ENCODE data around the gene KRT28. TPM values are rescaled to one million over a fixed set of nuclear protein-coding genes. Genes with fewer than 3 reads are reported as not detected.

Gene KRT28
- total and polyA plus RNA-seq, 7 experiments from 2014 or later = not detected

DNA sequence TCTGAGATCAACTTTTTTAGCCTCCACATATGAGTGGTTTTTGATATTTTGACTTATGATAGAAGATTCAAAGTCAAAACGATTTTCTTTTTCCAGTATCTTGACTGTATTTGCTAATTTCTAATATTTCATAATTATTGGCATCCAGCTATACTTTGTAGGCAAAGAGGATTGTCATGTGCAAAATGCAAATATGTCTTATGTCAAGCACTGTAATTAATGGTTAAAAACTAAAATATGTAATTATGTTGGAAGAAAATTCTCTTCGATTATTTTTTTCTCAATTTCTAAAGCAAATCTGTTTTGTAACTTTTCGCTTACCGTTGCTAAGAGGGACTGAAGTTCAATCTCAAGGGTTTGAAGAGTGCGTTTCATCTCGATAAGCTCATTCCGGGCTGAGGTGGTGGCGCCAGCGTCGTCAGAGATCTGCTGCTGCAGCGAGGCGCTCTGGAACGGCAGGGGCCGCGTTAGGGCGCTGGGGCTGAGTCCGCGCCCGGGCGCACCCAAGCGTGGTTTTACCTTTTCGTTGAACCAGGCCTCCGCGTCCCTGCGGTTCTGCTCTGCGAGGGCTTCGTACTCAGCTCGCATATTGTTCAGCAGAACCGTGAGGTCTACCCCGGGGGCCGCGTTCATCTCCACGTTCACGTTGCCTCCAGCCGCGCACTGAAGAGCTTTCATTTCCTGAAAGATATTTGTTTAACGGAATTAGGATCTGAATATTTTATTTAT is 20.4 kb downstream of the KRT28 start:
- H3K27ac ChIP-seq (ENCODE audit: low read depth, low read length) = no peak overlapping the region
- H3K36me3 Mint-ChIP-seq = no peaks in the 10 kb centered on the region
- ChIA-PET CTCF (interaction anchor here (0.6 kb wide), 1 partner anchor 92 kb away, joined by 4 read pairs; no protein-coding TSS in a partner anchor), POLR2A (no interaction called here)
- intact Hi-C loops (cut with micrococcal nuclease) = no loop called here
- H3K4me1 ChIP-seq (ENCODE audit: control insufficient read depth in 2 of 2, insufficient read depth in 2 of 2, low read length in 2 of 2) = no peaks in the 10 kb centered on the region
- no peaks in the 10 kb centered on the region for H3K9me3 ChIP-seq (ENCODE audit: control insufficient read depth in 2 of 3, low read length in 3 of 3)
- H3K4me1 Mint-ChIP-seq = peaks cover 0 to 11% (median 2%) of the 10 kb centered on the region in 7 donors
- H3K27me3 ChIP-seq (ENCODE audit: control insufficient read depth in 2 of 2, insufficient read depth in 2 of 2, low read length in 2 of 2) = peaks cover 0 to 3% of the 10 kb centered on the region in 2 donors
- H3K36me3 ChIP-seq (ENCODE audit: control insufficient read depth in 2 of 3, insufficient read depth in 3 of 3, low read length in 3 of 3) = no peaks in the 10 kb centered on the region
- H3K4me3 ChIP-seq (ENCODE audit: low read length) = no peak overlapping the region
- DNase-seq (peak in 5 of 9 donors; percentile 8 to 28 (median 17)), ATAC-seq (peak; percentile 47)
- H3K9me3 Mint-ChIP-seq = no peaks in the 10 kb centered on the region
- H3K4me3 Mint-ChIP-seq = peak overlapping the region; percentile 5 to 73 (median 66)
- H3K27me3 Mint-ChIP-seq = peaks cover 52 to 73% (median 59%) of the 10 kb centered on the region in 5 donors
- H3K27ac Mint-ChIP-seq = no peak overlapping the region

DNA sequence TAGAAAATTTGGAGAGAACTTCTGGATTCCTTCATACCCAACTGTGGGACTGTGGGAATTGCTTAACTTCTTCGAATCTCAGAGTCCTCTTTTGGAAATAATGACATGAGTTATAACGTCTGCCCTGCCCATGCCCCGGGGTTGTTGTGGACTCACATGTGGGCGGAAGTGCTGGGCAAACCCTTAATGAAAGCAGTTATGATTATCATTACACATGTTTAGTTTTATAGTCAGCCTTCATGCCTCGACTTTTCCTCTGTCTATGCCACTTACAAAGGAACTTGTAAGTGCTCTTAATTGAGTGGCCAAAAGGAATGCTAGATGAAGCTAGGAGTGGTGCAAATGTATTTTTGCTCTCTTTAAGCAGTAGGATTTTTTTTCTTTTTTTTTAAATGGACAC is 21.3 kb downstream of the KRT28 start:
- CTCF ChIA-PET = interaction anchor here (0.6 kb wide), 1 partner anchor 93 kb away, joined by 4 read pairs; no protein-coding TSS in a partner anchor
- H3K4me1 Mint-ChIP-seq = peaks cover 0 to 11% (median 2%) of the 10 kb centered on the region in 7 donors

DNA sequence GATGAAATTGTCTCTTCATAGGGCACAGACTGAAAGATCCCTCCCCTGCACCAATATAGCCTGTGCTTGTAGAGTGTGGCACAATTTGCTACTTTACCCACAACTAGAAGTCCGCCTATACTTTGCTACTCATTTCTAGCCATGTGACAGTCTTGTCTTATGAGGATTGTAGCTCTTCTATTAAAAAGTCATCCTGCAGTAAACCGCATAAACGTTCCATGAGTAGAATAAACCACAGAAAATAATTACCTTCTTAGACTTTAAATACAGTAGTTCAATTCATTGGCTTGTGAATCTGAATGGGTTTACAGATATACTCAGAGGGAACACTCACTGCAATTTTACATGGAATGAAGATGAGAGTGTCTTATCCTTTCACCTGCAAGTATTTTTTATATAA is 21.8 kb downstream of the KRT28 start:
- peaks cover 0 to 3% of the 10 kb centered on the region in 2 donors for H3K27me3 ChIP-seq (ENCODE audit: control insufficient read depth in 2 of 2, insufficient read depth in 2 of 2, low read length in 2 of 2)
- ATAC-seq (no peak), DNase-seq (no peak)
- H3K9me3 ChIP-seq (ENCODE audit: control insufficient read depth in 2 of 3, low read length in 3 of 3) = no peaks in the 10 kb centered on the region
- H3K27ac ChIP-seq (ENCODE audit: low read depth, low read length) = no peak overlapping the region
- CTCF ChIA-PET = no interaction called here
- H3K36me3 Mint-ChIP-seq = no peaks in the 10 kb centered on the region
- H3K4me1 Mint-ChIP-seq = peaks cover 0 to 11% (median 2%) of the 10 kb centered on the region in 7 donors
- H3K4me3 ChIP-seq (ENCODE audit: low read length) = no peak overlapping the region
- intact Hi-C loops (cut with micrococcal nuclease) = no loop called here
- no peak overlapping the region for H3K27ac Mint-ChIP-seq
- no peaks in the 10 kb centered on the region for H3K4me1 ChIP-seq (ENCODE audit: control insufficient read depth in 2 of 2, insufficient read depth in 2 of 2, low read length in 2 of 2)
- no peaks in the 10 kb centered on the region for H3K36me3 ChIP-seq (ENCODE audit: control insufficient read depth in 2 of 3, insufficient read depth in 3 of 3, low read length in 3 of 3)
- H3K27me3 Mint-ChIP-seq = peaks cover 56 to 71% (median 61%) of the 10 kb centered on the region in 5 donors
- H3K9me3 Mint-ChIP-seq = no peaks in the 10 kb centered on the region
- POLR2A ChIA-PET = no interaction called here
- no peak overlapping the region for H3K4me3 Mint-ChIP-seq

More for the DNA sequence above, 21.3 kb downstream of the KRT28 start:
- ATAC-seq (no peak), DNase-seq (no peak)
- no peak overlapping the region for H3K27ac Mint-ChIP-seq
- peaks cover 56 to 74% (median 62%) of the 10 kb centered on the region in 5 donors for H3K27me3 Mint-ChIP-seq
- no peaks in the 10 kb centered on the region for H3K9me3 Mint-ChIP-seq
- Histone ChIP-seq H3K9me3 (ENCODE audit: control insufficient read depth in 2 of 3, low read length in 3 of 3) (no peaks in the 10 kb centered on the region), H3K36me3 (ENCODE audit: control insufficient read depth in 2 of 3, insufficient read depth in 3 of 3, low read length in 3 of 3) (no peaks in the 10 kb centered on the region), H3K27me3 (ENCODE audit: control insufficient read depth in 2 of 2, insufficient read depth in 2 of 2, low read length in 2 of 2) (peaks cover 0 to 3% of the 10 kb centered on the region in 2 donors), H3K4me1 (ENCODE audit: control insufficient read depth in 2 of 2, insufficient read depth in 2 of 2, low read length in 2 of 2) (no peaks in the 10 kb centered on the region), H3K27ac (ENCODE audit: low read depth, low read length) (no peak overlapping the region), H3K4me3 (ENCODE audit: low read length) (no peak overlapping the region)
- no peak overlapping the region for H3K4me3 Mint-ChIP-seq
- no peaks in the 10 kb centered on the region for H3K36me3 Mint-ChIP-seq
- POLR2A ChIA-PET = no interaction called here
- intact Hi-C loops (cut with micrococcal nuclease) = no loop called here

DNA sequence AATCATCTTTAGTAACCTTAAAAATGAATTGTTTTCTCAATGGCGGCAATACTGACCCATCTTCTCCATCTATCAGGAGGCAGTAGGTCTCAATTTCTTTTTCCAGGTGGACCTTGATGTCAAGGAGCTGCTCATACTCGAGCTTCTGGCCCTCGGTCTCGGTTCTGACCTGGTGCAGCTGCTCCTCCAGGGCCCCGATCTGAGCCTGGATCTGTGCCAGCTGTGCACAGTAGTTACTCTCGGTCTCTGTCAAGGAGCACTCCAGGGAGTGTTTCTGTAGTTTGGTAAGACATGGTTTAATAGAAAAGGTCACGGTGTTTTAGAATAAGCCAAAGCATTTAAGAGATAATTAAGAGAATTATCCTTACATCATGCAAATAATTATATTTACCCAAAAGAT is 22.3 kb downstream of the KRT28 start:
- no peak overlapping the region for H3K4me3 Mint-ChIP-seq
- CTCF ChIA-PET = no interaction called here
- intact Hi-C loops (cut with micrococcal nuclease) = no loop called here
- ATAC-seq = no peak
- no peaks in the 10 kb centered on the region for H3K9me3 Mint-ChIP-seq
- H3K27me3 Mint-ChIP-seq = peaks cover 61 to 72% (median 66%) of the 10 kb centered on the region in 5 donors
- Histone ChIP-seq H3K9me3 (ENCODE audit: control insufficient read depth in 2 of 3, low read length in 3 of 3) (no peaks in the 10 kb centered on the region), H3K4me3 (ENCODE audit: low read length) (no peak overlapping the region), H3K27me3 (ENCODE audit: control insufficient read depth in 2 of 2, insufficient read depth in 2 of 2, low read length in 2 of 2) (peaks cover 0 to 3% of the 10 kb centered on the region in 2 donors), H3K27ac (ENCODE audit: low read depth, low read length) (no peak overlapping the region), H3K4me1 (ENCODE audit: control insufficient read depth in 2 of 2, insufficient read depth in 2 of 2, low read length in 2 of 2) (no peaks in the 10 kb centered on the region), H3K36me3 (ENCODE audit: control insufficient read depth in 2 of 3, insufficient read depth in 3 of 3, low read length in 3 of 3) (no peaks in the 10 kb centered on the region)
- peaks cover 0 to 11% (median 2%) of the 10 kb centered on the region in 7 donors for H3K4me1 Mint-ChIP-seq
- POLR2A ChIA-PET = no interaction called here
- no peaks in the 10 kb centered on the region for H3K36me3 Mint-ChIP-seq
- DNase-seq = no peak
- H3K27ac Mint-ChIP-seq = no peak overlapping the region

DNA sequence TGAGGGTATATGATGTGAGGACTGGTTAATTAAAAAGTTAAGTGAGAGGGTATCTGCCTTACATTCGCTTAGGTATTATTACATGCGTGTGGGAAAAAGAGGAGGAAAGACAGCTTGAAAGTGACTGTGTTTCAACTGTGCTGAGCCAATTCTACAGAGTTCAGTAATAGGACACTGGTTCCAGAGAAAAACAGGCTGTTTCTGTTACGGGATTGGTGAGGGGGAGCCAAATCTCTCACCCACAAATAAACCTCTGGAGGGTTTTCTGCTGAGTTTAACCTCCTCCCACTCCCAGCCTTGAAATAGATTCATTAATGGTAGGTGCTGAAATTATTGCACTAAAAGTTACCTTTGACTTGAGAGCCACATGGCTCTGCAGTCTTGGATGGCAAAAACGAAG is 23.8 kb downstream of the KRT28 start:
- H3K27ac ChIP-seq (ENCODE audit: low read depth, low read length) = no peak overlapping the region

DNA sequence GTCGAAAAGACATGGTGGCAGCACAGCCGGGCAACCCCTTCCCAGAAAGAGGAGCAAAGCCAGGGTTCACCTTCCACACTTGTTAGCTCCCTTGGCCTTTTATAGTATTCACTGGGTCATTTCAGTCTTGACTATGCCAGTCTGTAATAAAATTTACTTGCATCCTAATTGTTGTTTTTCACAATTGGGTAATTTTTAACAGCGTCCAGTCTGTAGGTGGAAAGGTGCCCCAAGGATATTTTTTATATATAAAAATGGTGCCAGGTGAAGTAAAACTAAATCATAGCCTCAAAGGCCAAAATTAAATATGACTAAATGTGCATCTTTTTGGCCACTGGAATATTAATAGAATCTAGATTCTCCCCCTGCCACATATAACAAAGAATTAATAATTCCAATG is 27.7 kb downstream of the KRT28 start, which contains the start of gene KRT26:
Gene KRT26, minus strand, starts transcription at position 101 of the 400 bp plus-strand sequence. Its CDS starts 88 bp downstream, at position 13.
- ChIA-PET CTCF (no interaction called here), POLR2A (interaction anchor here (0.5 kb wide), 1 partner anchor 393 kb away, joined by 3 read pairs; no protein-coding TSS in a partner anchor)
- DNase-seq (no peak), ATAC-seq (no peak)
- H3K4me1 ChIP-seq (ENCODE audit: control insufficient read depth in 2 of 2, insufficient read depth in 2 of 2, low read length in 2 of 2) = no peaks in the 10 kb centered on the region
- H3K27ac Mint-ChIP-seq = no peak within 1 kb of the TSS
- intact Hi-C loops (cut with micrococcal nuclease) = no loop called here
- H3K27ac ChIP-seq (ENCODE audit: low read depth, low read length) = no peak within 1 kb of the TSS
- peaks cover 42 to 54% (median 51%) of the 10 kb centered on the region in 5 donors for H3K27me3 Mint-ChIP-seq
- no peaks in the 10 kb centered on the region for H3K36me3 ChIP-seq (ENCODE audit: control insufficient read depth in 2 of 3, insufficient read depth in 3 of 3, low read length in 3 of 3)
- H3K9me3 ChIP-seq (ENCODE audit: control insufficient read depth in 2 of 3, low read length in 3 of 3) = no peaks in the 10 kb centered on the region
- H3K4me3 ChIP-seq (ENCODE audit: low read length) = no peak within 1 kb of the TSS
- no peaks in the 10 kb centered on the region for H3K4me1 Mint-ChIP-seq
- H3K36me3 Mint-ChIP-seq = no peaks in the 10 kb centered on the region
- no peak within 1 kb of the TSS for H3K4me3 Mint-ChIP-seq
- H3K9me3 Mint-ChIP-seq = no peaks in the 10 kb centered on the region
- H3K27me3 ChIP-seq (ENCODE audit: control insufficient read depth in 2 of 2, insufficient read depth in 2 of 2, low read length in 2 of 2) = peaks cover 4% of the 10 kb centered on the region in 2 donors

More for the DNA sequence above, 23.8 kb downstream of the KRT28 start:
- Mint-ChIP-seq H3K36me3 (no peaks in the 10 kb centered on the region), H3K4me3 (no peak overlapping the region), H3K9me3 (no peaks in the 10 kb centered on the region), H3K27ac (no peak overlapping the region), H3K4me1 (peaks cover 0 to 11% (median 2%) of the 10 kb centered on the region in 7 donors), H3K27me3 (peaks cover 67 to 76% (median 75%) of the 10 kb centered on the region in 5 donors)
- no peak for ATAC-seq
- peaks cover 4% of the 10 kb centered on the region in 2 donors for H3K27me3 ChIP-seq (ENCODE audit: control insufficient read depth in 2 of 2, insufficient read depth in 2 of 2, low read length in 2 of 2)
- POLR2A ChIA-PET = no interaction called here
- H3K4me1 ChIP-seq (ENCODE audit: control insufficient read depth in 2 of 2, insufficient read depth in 2 of 2, low read length in 2 of 2) = no peaks in the 10 kb centered on the region
- H3K9me3 ChIP-seq (ENCODE audit: control insufficient read depth in 2 of 3, low read length in 3 of 3) = no peaks in the 10 kb centered on the region
- CTCF ChIA-PET = no interaction called here
- intact Hi-C loops (cut with micrococcal nuclease) = no loop called here
- H3K4me3 ChIP-seq (ENCODE audit: low read length) = no peak overlapping the region
- no peaks in the 10 kb centered on the region for H3K36me3 ChIP-seq (ENCODE audit: control insufficient read depth in 2 of 3, insufficient read depth in 3 of 3, low read length in 3 of 3)
- no peak for DNase-seq
